Breast epithelium (tissue), 3 donors: Measurements from ENCODE around the gene NUP62CL.

ENCODE experiments used
- CTCF ChIP-seq, 3 donors: fragments of 450-650 bp; IDR thresholded peaks; one replicate each; pipeline ENCODE4 v1.5.1; 2016 to 2017; ENCODE audit warnings: antibody characterized with exemption in 3 of 3, mild to moderate bottlenecking in 3 of 3, moderate library complexity in 3 of 3
- POLR2A ChIP-seq: fragments of 450-650 bp; IDR thresholded peaks from one replicate; pipeline ENCODE4 v1.6.1; 2016; ENCODE audit warnings: antibody characterized with exemption, mild to moderate bottlenecking, moderate library complexity

GRCh38 chrX:107168712-107169111, 37.5 kb downstream of the NUP62CL start:
- no peak for TF ChIP-seq POLR2A
- TF ChIP-seq CTCF (IDR thresholded peaks at IDR 0.05): no peak
